ENCODE data around the gene OR1J4.

- no peak for TF ChIP-seq CTCF (IDR thresholded peaks at IDR 0.05; ENCODE audit: insufficient read depth, low read length)
- no peak for TF ChIP-seq REST (IDR thresholded peaks at IDR 0.05; ENCODE audit: insufficient replicate concordance, low read depth)
- TF ChIP-seq POLR2AphosphoS5 (IDR thresholded peaks at IDR 0.05; ENCODE audit: low read depth): no peak
- no peak for TF ChIP-seq SPI1 (IDR thresholded peaks at IDR 0.05; ENCODE audit: borderline replicate concordance, low read depth)
- no peak for TF ChIP-seq GABPA (IDR thresholded peaks at IDR 0.05; ENCODE audit: low read depth)
Measured at GRCh38 chr9:122552812-122553211, 33.9 kb downstream of the OR1J4 start, which contains the start of gene OR1N2.

Measured in HL-60 (cell line).